Measurements from ENCODE around the gene F8. TPM values are rescaled to one million over a fixed set of nuclear protein-coding genes. Genes with fewer than 3 reads are reported as not detected.

Gene F8
- total RNA-seq, 6 donors from 2014 or later = 4.3 to 47.1 (median 21.7) TPM

- no peak for DNase-seq
- ATAC-seq (ENCODE audit: low FRiP score in 2 of 2) = no peak
Observed at GRCh38 chrX:154800478-154801210, 221.9 kb downstream of the F8 start.

GRCh38 chrX:154799556-154800348 lies 222.8 kb downstream of the F8 start:
- no peak for TF ChIP-seq POLR2AphosphoS5 (IDR thresholded peaks at IDR 0.05)
- TF ChIP-seq CTCF (IDR thresholded peaks at IDR 0.05) = no peak
- TF ChIP-seq EP300 (IDR thresholded peaks at IDR 0.05) = no peak
- TF ChIP-seq POLR2A (IDR thresholded peaks at IDR 0.05) = no peak
- H3K4me1 ChIP-seq = peaks cover 13 to 22% (median 16%) of the 10 kb centered on the region in 4 donors
- DNase-seq (peak in 1 of 2 donors; percentile 22), ATAC-seq (ENCODE audit: low FRiP score in 2 of 2) (peak in 1 of 2 donors; percentile 45)
- no peaks in the 10 kb centered on the region for H3K36me3 ChIP-seq
- 16 to 37% methylated on average over 9 of the region's 9 CpGs for WGBS, 2 donors
- no peak overlapping the region for H3K4me3 ChIP-seq
- no peaks in the 10 kb centered on the region for H3K9me3 ChIP-seq
- H3K27ac ChIP-seq = peak overlapping the region; percentile 75 to 82 (median 76)
- H3K27me3 ChIP-seq = no peaks in the 10 kb centered on the region

More at GRCh38 chrX:154800478-154801210, 221.9 kb downstream of the F8 start:
- Histone ChIP-seq H3K27me3 (no peaks in the 10 kb centered on the region), H3K36me3 (no peaks in the 10 kb centered on the region), H3K9me3 (no peaks in the 10 kb centered on the region), H3K27ac (peak overlapping the region; percentile 75 to 82 (median 76)), H3K4me3 (no peak overlapping the region), H3K4me1 (peaks cover 13 to 22% (median 16%) of the 10 kb centered on the region in 4 donors)
- WGBS, 2 donors = 65 to 68% methylated on average over 8 of the region's 8 CpGs
- peak in 1 of 4 donors; percentile 46 for TF ChIP-seq POLR2A (IDR thresholded peaks at IDR 0.05)
- TF ChIP-seq CTCF (IDR thresholded peaks at IDR 0.05) = no peak
- peak in 1 of 2 donors; percentile 36 for TF ChIP-seq POLR2AphosphoS5 (IDR thresholded peaks at IDR 0.05)

- DNase-seq (no peak), ATAC-seq (ENCODE audit: low FRiP score in 2 of 2) (no peak)
- peaks cover 8 to 19% (median 12%) of the 10 kb centered on the region in 4 donors for H3K4me1 ChIP-seq
- H3K36me3 ChIP-seq = no peaks in the 10 kb centered on the region
- no peaks in the 10 kb centered on the region for H3K27me3 ChIP-seq
- H3K4me3 ChIP-seq = no peak overlapping the region
- no peaks in the 10 kb centered on the region for H3K9me3 ChIP-seq
- TF ChIP-seq POLR2A (IDR thresholded peaks at IDR 0.05) (no peak), POLR2AphosphoS5 (IDR thresholded peaks at IDR 0.05) (no peak), CTCF (IDR thresholded peaks at IDR 0.05) (no peak), EP300 (IDR thresholded peaks at IDR 0.05) (no peak)
- 77 to 91% methylated on average over 6 of the region's 6 CpGs for WGBS, 2 donors
- H3K27ac ChIP-seq = no peak overlapping the region
Observed at GRCh38 chrX:154797006-154797405, 225.5 kb downstream of the F8 start.

DNA sequence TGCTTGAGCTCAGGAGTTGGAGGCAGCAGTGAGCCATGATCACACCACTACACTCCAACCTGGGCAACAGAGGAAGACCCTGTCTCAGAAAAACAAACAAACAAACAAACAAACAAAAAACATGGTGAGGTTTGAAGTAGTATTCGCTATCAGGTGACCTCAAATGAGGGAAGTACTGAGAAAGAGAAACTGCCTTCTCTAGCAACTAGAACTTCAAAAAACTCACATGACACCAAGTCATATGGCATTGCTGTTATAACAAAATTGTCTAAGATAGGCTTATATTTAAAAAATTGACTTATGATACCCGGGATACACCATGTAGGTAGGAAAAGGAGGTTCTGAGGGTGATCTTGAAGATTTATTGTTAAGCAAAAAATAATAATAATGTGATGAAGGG lies 227.5 kb downstream of the F8 start:
- no peak for DNase-seq
- no peak for TF ChIP-seq POLR2AphosphoS5 (IDR thresholded peaks at IDR 0.05)
- Histone ChIP-seq H3K4me1 (peaks cover 7 to 13% (median 8%) of the 10 kb centered on the region in 4 donors), H3K4me3 (no peak overlapping the region), H3K27me3 (no peaks in the 10 kb centered on the region), H3K9me3 (no peaks in the 10 kb centered on the region), H3K27ac (peak overlapping the region in 2 of 4 donors; percentile 35 to 38), H3K36me3 (no peaks in the 10 kb centered on the region)
- no peak for ATAC-seq (ENCODE audit: low FRiP score in 2 of 2)
- WGBS, 2 donors = 55 to 73% methylated on average over 2 of the region's 2 CpGs

DNA sequence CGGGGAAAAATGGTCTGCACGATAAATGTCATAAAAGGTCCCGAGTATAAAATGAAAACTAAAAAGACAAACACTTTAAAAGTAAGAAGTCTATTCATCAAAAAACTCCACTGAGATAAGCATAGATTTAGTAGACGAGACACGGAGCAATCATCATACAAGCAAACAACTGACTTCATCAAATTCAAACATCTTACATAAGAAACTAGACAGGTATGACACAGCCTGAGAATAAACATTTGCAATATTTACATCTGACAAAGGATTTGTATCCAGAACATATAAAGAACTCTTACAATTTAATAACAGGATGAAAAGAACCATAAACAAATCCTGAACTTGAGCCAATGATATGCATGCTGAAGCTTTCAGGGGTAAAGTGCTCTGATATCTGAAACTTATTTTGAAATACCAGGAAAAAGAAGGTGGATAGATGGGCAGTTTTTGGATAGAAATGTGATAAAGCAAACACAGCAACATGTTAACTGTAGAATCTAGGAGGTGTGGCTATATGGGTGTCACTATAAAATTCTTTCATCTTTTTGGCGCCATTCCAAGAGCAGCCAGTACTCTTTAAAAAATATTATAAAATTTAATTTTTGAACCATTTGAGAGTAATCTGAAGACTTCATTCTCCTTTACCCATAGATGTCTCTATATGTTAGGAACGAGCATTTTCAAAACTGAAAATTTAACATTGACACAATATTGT lies 229.3 kb downstream of the F8 start:
- H3K4me3 ChIP-seq = no peak overlapping the region
- ATAC-seq (ENCODE audit: low FRiP score in 2 of 2) (no peak), DNase-seq (no peak)
- H3K4me1 ChIP-seq = no peaks in the 10 kb centered on the region
- no peak overlapping the region for H3K27ac ChIP-seq
- H3K9me3 ChIP-seq = no peaks in the 10 kb centered on the region
- H3K36me3 ChIP-seq = no peaks in the 10 kb centered on the region
- no peak for TF ChIP-seq EP300 (IDR thresholded peaks at IDR 0.05)
- no peak for TF ChIP-seq POLR2AphosphoS5 (IDR thresholded peaks at IDR 0.05)
- no peak for TF ChIP-seq CTCF (IDR thresholded peaks at IDR 0.05)
- TF ChIP-seq POLR2A (IDR thresholded peaks at IDR 0.05) = no peak
- no peaks in the 10 kb centered on the region for H3K27me3 ChIP-seq
- WGBS, 2 donors = 74 to 75% methylated on average over 7 of the region's 7 CpGs
